ENCODE measurements around the gene GDF11. TPM values are rescaled to one million over a fixed set of nuclear protein-coding genes. Genes with fewer than 3 reads are reported as not detected.

GDF11 gene
- total and polyA plus RNA-seq, 2 of the 8 experiments (the other 6 are each of a cell fraction or from before 2014, with no cell fraction given): 12.1 to 15.1 TPM

- TF ChIP-seq CHD7 (IDR thresholded peaks at IDR 0.05; ENCODE audit: insufficient replicate concordance, low read length) (no peak), JUND (IDR thresholded peaks at IDR 0.05; ENCODE audit: low read length) (no peak), POLR2A (IDR thresholded peaks at IDR 0.05; ENCODE audit: control extremely low read depth in 1 of 2, low read depth in 2 of 2, low read length in 2 of 2) (no peak), CEBPB (IDR thresholded peaks at IDR 0.05; ENCODE audit: low read depth, low read length) (no peak), SP1 (IDR thresholded peaks at IDR 0.05; ENCODE audit: low read depth, low read length) (no peak), EZH2 (IDR thresholded peaks at IDR 0.05; ENCODE audit: low read depth, low read length, severe bottlenecking) (no peak), GTF2F1 (IDR thresholded peaks at IDR 0.05; ENCODE audit: borderline replicate concordance, low read depth, low read length) (no peak), MAX (IDR thresholded peaks at IDR 0.05) (no peak), EP300 (IDR thresholded peaks at IDR 0.05; ENCODE audit: borderline replicate concordance in 1 of 2, low read depth in 2 of 2, low read length in 2 of 2) (no peak), HDAC2 (IDR thresholded peaks at IDR 0.05; ENCODE audit: borderline replicate concordance in 1 of 2, low read depth in 2 of 2, low read length in 2 of 2) (no peak), CBX5 (IDR thresholded peaks at IDR 0.05; ENCODE audit: low read depth, low read length) (no peak)
Observed at GRCh38 chr12:55720071-55720564, 22.8 kb upstream of the GDF11 start, which contains the start of gene RDH5 (continued).

All from H1 (cell line).